ENCODE results near the gene INPP5B.
"Not testable (repeated sequence)": the region's sequence is repeated elsewhere in the genome, so short reads cannot be mapped to it uniquely, and the experiment has no call there.

Gene INPP5B

GRCh38 chr1:37910886-37911285 is 36.0 kb downstream of the INPP5B start:
- DNase-seq: not testable (repeated sequence)

- DNase-seq: not testable (repeated sequence)
These were observed 38.3 kb downstream of the INPP5B start for GRCh38 chr1:37908531-37908930.

- DNase-seq: not testable (repeated sequence)
These were observed 39.3 kb downstream of the INPP5B start for GRCh38 chr1:37907416-37908125.

- DNase-seq: not testable (repeated sequence)
These were observed 40.3 kb downstream of the INPP5B start for GRCh38 chr1:37906591-37906990.

- DNase-seq: no peak
These were observed 41.1 kb downstream of the INPP5B start for GRCh38 chr1:37905727-37906126.

- DNase-seq: not testable (repeated sequence)
These were observed 42.9 kb downstream of the INPP5B start for GRCh38 chr1:37903921-37904320.

GRCh38 chr1:37902983-37903382 is 43.9 kb downstream of the INPP5B start:
- no peak for DNase-seq

GRCh38 chr1:37901893-37902225 is 45.0 kb downstream of the INPP5B start:
- no peak for DNase-seq

- DNase-seq: no peak
These were observed 45.5 kb downstream of the INPP5B start for GRCh38 chr1:37901191-37901892.

GRCh38 chr1:37897563-37897962 is 49.3 kb downstream of the INPP5B start:
- not testable (repeated sequence) for DNase-seq

GRCh38 chr1:37893673-37894072 is 53.2 kb downstream of the INPP5B start:
- DNase-seq: no peak

- no peak for DNase-seq
These were observed 54.5 kb downstream of the INPP5B start for GRCh38 chr1:37892151-37893047.

- no peak for DNase-seq
These were observed 56.4 kb downstream of the INPP5B start for GRCh38 chr1:37890378-37891014.

- DNase-seq: no peak
These were observed 58.7 kb downstream of the INPP5B start for GRCh38 chr1:37888022-37888700.

- no peak for DNase-seq
These were observed 62.7 kb downstream of the INPP5B start for GRCh38 chr1:37884145-37884544.

- DNase-seq: no peak
These were observed 63.2 kb downstream of the INPP5B start for GRCh38 chr1:37883671-37884070.

- DNase-seq: no peak
These were observed 67.0 kb downstream of the INPP5B start for GRCh38 chr1:37879865-37880264.

GRCh38 chr1:37878071-37878470 is 68.8 kb downstream of the INPP5B start:
- DNase-seq: no peak

- no peak for DNase-seq
These were observed 71.0 kb downstream of the INPP5B start for GRCh38 chr1:37875833-37876232.

GRCh38 chr1:37872692-37873091 is 74.2 kb downstream of the INPP5B start:
- no peak for DNase-seq

GRCh38 chr1:37868466-37868865 is 78.4 kb downstream of the INPP5B start:
- no peak for DNase-seq

- DNase-seq: no peak
These were observed 79.1 kb downstream of the INPP5B start for GRCh38 chr1:37867784-37868183.
